GM18526 (cell line): Measurements from ENCODE around the gene SLC12A9.

Experiments
- POLR2A ChIP-seq: IDR thresholded peaks from 3 replicates; pipeline ENCODE4 v1.6.1; 2011; ENCODE audit not compliant: insufficient read length; ENCODE audit errors: extremely low read depth

SLC12A9 gene

GRCh38 chr7:100867776-100868485 lies 15.4 kb downstream of the SLC12A9 start:
- no peak for TF ChIP-seq POLR2A

GRCh38 chr7:100873599-100874299 lies 21.2 kb downstream of the SLC12A9 start:
- TF ChIP-seq POLR2A = no peak

GRCh38 chr7:100874300-100874576 lies 21.7 kb downstream of the SLC12A9 start:
- TF ChIP-seq POLR2A = no peak

- TF ChIP-seq POLR2A = peak; percentile 92
Measured at GRCh38 chr7:100874577-100875355, 22.3 kb downstream of the SLC12A9 start, which contains the start of gene SRRT. SRRT (plus strand) TSS chr7:100875103; CDS start chr7:100875591, 488 bp downstream.

GRCh38 chr7:100875356-100875751 lies 22.8 kb downstream of the SLC12A9 start:
- no peak for TF ChIP-seq POLR2A

- no peak for TF ChIP-seq POLR2A
Measured at GRCh38 chr7:100878013-100878412, 25.5 kb downstream of the SLC12A9 start.

- no peak for TF ChIP-seq POLR2A
Measured at GRCh38 chr7:100878685-100879084, 26.2 kb downstream of the SLC12A9 start.

GRCh38 chr7:100879685-100880261 lies 27.3 kb downstream of the SLC12A9 start:
- no peak for TF ChIP-seq POLR2A

GRCh38 chr7:100880645-100881044 lies 28.1 kb downstream of the SLC12A9 start:
- no peak for TF ChIP-seq POLR2A

- TF ChIP-seq POLR2A = no peak
Measured at GRCh38 chr7:100881136-100881535, 28.6 kb downstream of the SLC12A9 start.

GRCh38 chr7:100882201-100882600 lies 29.7 kb downstream of the SLC12A9 start:
- TF ChIP-seq POLR2A = no peak

GRCh38 chr7:100882785-100883526 lies 30.4 kb downstream of the SLC12A9 start:
- TF ChIP-seq POLR2A = no peak

GRCh38 chr7:100884736-100885439 lies 32.4 kb downstream of the SLC12A9 start:
- no peak for TF ChIP-seq POLR2A

- TF ChIP-seq POLR2A = no peak
Measured at GRCh38 chr7:100885440-100886141, 33.1 kb downstream of the SLC12A9 start.
